ENCODE results near the gene FRZB.

DNA sequence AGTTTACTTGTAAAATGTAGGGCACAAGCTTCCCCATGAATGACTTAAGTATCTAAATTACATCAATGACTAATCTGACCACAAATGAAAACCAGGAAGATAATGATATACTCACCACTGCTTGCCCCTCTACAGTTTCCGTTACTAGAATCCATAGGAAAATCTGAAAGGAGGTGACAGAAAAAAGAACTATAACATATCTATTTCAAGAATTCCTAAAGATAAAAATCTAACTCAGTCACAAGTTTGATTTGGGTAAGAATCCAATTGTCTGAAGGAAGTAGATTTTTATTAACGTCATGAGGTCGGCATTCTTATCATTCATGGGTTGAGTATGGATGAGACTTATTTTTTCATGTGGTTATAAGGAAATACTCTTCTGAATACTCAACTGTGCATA, 7.8 kb downstream of the FRZB start:
- no peak for TF ChIP-seq CTCF (IDR thresholded peaks at IDR 0.05)
- TF ChIP-seq ZFX (IDR thresholded peaks at IDR 0.05; ENCODE audit: borderline replicate concordance): no peak

Data from 22Rv1 (cell line).